CD4-positive, alpha-beta T cell (primary cell): ENCODE measurements around the gene ARAF. TPM values are rescaled to one million over a fixed set of nuclear protein-coding genes. Genes with fewer than 3 reads are reported as not detected.

Experiments used
- ATAC-seq: fragments of 200-7000 bp; cut with Tn5 transposase; one replicate; pipeline ENCODE4 v1.10.0; 2022; ENCODE audit warnings: mild to moderate bottlenecking; ENCODE audit not compliant: poor library complexity
- CTCF ChIA-PET: fragments of 350-600 bp; sonication (Branson Sonifier 250); formaldehyde crosslinking; loops from one replicate; lab custom pipeline; 2021; ENCODE audit warnings: antibody characterized with exemption, inconsistent platforms; lab: Charles Lee
- POLR2A ChIA-PET: fragments of 350-600 bp; sonication (Branson Sonifier 250); formaldehyde crosslinking; loops from one replicate; lab custom pipeline; 2021; ENCODE audit warnings: antibody characterized with exemption, inconsistent platforms; lab: Charles Lee
- DNase-seq, 14 experiments: peaks; one replicate each; pipeline ENCODE4 v3.0.0-alpha.2; 2013 to 2020; ENCODE audit warnings: mixed read lengths in 2 of 14
- H3K27ac ChIP-seq, 2 donors: one replicate each; pipeline versions ENCODE4 v1.5.1 to v1.7.0; 2013; ENCODE audit warnings: low read length in 2 of 2, low read depth in 1 of 2, mild to moderate bottlenecking in 1 of 2
- H3K27me3 ChIP-seq, 2 experiments: 1 replicate in 1 of 2; 2 replicates in 1 of 2; pipeline versions ENCODE4 v1.6.1 to v1.7.0; 2013; ENCODE audit warnings: low read length in 2 of 2, control low read depth in 1 of 2, mild to moderate bottlenecking in 1 of 2, moderate library complexity in 1 of 2; ENCODE audit not compliant: insufficient read depth in 2 of 2, control insufficient read depth in 1 of 2
- H3K36me3 ChIP-seq: one replicate; pipeline ENCODE4 v1.6.1; 2013; ENCODE audit warnings: low read length, control low read depth; ENCODE audit not compliant: insufficient read depth
- H3K4me1 ChIP-seq: one replicate; pipeline ENCODE4 v1.6.1; 2013; ENCODE audit warnings: low read length, control low read depth; ENCODE audit not compliant: insufficient read depth
- H3K4me3 ChIP-seq: one replicate; pipeline ENCODE4 v1.5.1; 2013; ENCODE audit warnings: mild to moderate bottlenecking, low read length, moderate library complexity
- H3K9me3 ChIP-seq, 2 experiments: 1 replicate in 1 of 2; 2 replicates in 1 of 2; pipeline versions ENCODE4 v1.6.1 to v1.7.0; 2013; ENCODE audit warnings: low read length in 2 of 2, mild to moderate bottlenecking in 2 of 2, control low read depth in 1 of 2, moderate library complexity in 1 of 2; ENCODE audit not compliant: control insufficient read depth in 1 of 2, insufficient read depth in 1 of 2
- H3K27ac Mint-ChIP-seq: one replicate; pipeline ENCODE4 v1.8.0; 2020; ENCODE audit warnings: mixed read lengths
- H3K27me3 Mint-ChIP-seq: one replicate; pipeline ENCODE4 v1.8.0; 2021; ENCODE audit warnings: mixed read lengths
- H3K36me3 Mint-ChIP-seq: one replicate; pipeline ENCODE4 v1.8.0; 2021; ENCODE audit warnings: low read depth, mixed read lengths
- H3K4me1 Mint-ChIP-seq: one replicate; pipeline ENCODE4 v1.8.0; 2021; ENCODE audit warnings: low read depth, mixed read lengths
- H3K4me3 Mint-ChIP-seq: one replicate; pipeline ENCODE4 v1.8.0; 2020; ENCODE audit warnings: mild to moderate bottlenecking, mixed read lengths
- H3K9me3 Mint-ChIP-seq: one replicate; pipeline ENCODE4 v1.8.0; 2020; ENCODE audit warnings: mixed read lengths
- CTCF ChIP-seq: fragments of 200-600 bp; IDR thresholded peaks from one replicate; pipeline ENCODE4 v1.8.0; 2022; ENCODE audit warnings: antibody characterized with exemption, mild to moderate bottlenecking
- intact Hi-C, 2 experiments: fragments of 100-400 bp; cut with DNase I in 1 of 2; cut with micrococcal nuclease in 1 of 2; formaldehyde crosslinking; loops; one replicate each; pipeline versions ENCODE4 v1.15.1 to v1.9.0; 2023 to 2025; cut with DNase I, micrococcal nuclease
- total RNA-seq, 174 experiments: library from RNA in 2 of 174; stranded (reverse) in 2 of 174; gene quantifications; one replicate each; pipeline ENCODE4 v1.2.3 and lab custom pipeline; 2021 to 2026

Gene ARAF
- total RNA-seq, 2 experiments from 2014 or later = 119 to 121 TPM

- Mint-ChIP-seq H3K9me3 (peaks cover 6% of the 10 kb centered on the region), H3K27me3 (no peaks in the 10 kb centered on the region), H3K27ac (no peak overlapping the region), H3K36me3 (peaks cover 16% of the 10 kb centered on the region), H3K4me1 (peaks cover 20% of the 10 kb centered on the region), H3K4me3 (no peak overlapping the region)
- no peak for TF ChIP-seq CTCF
- intact Hi-C loops = no loop called here
- Histone ChIP-seq H3K4me3 (no peak overlapping the region), H3K36me3 (no peaks in the 10 kb centered on the region), H3K27ac (no peak overlapping the region), H3K4me1 (peaks cover 11% of the 10 kb centered on the region), H3K27me3 (no peaks in the 10 kb centered on the region), H3K9me3 (peaks cover 6 to 8% of the 10 kb centered on the region in 2 experiments)
- ChIA-PET POLR2A (no interaction called here), CTCF (no interaction called here)
- DNase-seq (no peak), ATAC-seq (no peak)
Observed at GRCh38 chrX:47593522-47593921, 32.5 kb downstream of the ARAF start.

GRCh38 chrX:47595716-47596251, 34.8 kb downstream of the ARAF start:
- H3K9me3 Mint-ChIP-seq = peaks cover 6% of the 10 kb centered on the region
- no peaks in the 10 kb centered on the region for H3K27me3 Mint-ChIP-seq
- ATAC-seq (no peak), DNase-seq (peak in 1 of 14 experiments; percentile 22)
- no peak for TF ChIP-seq CTCF
- Histone ChIP-seq H3K4me3 (no peak overlapping the region), H3K36me3 (no peaks in the 10 kb centered on the region), H3K4me1 (peaks cover 11% of the 10 kb centered on the region), H3K27ac (peak overlapping the region in 1 of 2 donors; percentile 25), H3K9me3 (peaks cover 6 to 8% of the 10 kb centered on the region in 2 experiments), H3K27me3 (no peaks in the 10 kb centered on the region)
- POLR2A ChIA-PET = interaction anchor here (1.1 to 2.5 kb wide), 5 partner anchors 14 to 451 kb away, joined by 3 to 11 read pairs (median 3); partner anchors contain the start of genes NDUFB11, RBM10, SYN1 and TIMP1
- H3K27ac Mint-ChIP-seq = peak overlapping the region; percentile 82
- intact Hi-C loops = no loop called here
- CTCF ChIA-PET = interaction anchor here (0.6 kb wide), 1 partner anchor 59 kb away, joined by 3 read pairs; no protein-coding TSS in a partner anchor
- peaks cover 20% of the 10 kb centered on the region for H3K4me1 Mint-ChIP-seq
- peaks cover 16% of the 10 kb centered on the region for H3K36me3 Mint-ChIP-seq
- no peak overlapping the region for H3K4me3 Mint-ChIP-seq

GRCh38 chrX:47596256-47596655, 35.3 kb downstream of the ARAF start:
- Mint-ChIP-seq H3K36me3 (peaks cover 16% of the 10 kb centered on the region), H3K27ac (peak overlapping the region; percentile 82), H3K4me3 (no peak overlapping the region), H3K27me3 (no peaks in the 10 kb centered on the region), H3K4me1 (peaks cover 20% of the 10 kb centered on the region), H3K9me3 (peaks cover 6% of the 10 kb centered on the region)
- CTCF ChIA-PET = interaction anchor here (0.6 kb wide), 1 partner anchor 60 kb away, joined by 3 read pairs; no protein-coding TSS in a partner anchor
- intact Hi-C loops = no loop called here
- TF ChIP-seq CTCF = no peak
- Histone ChIP-seq H3K4me3 (no peak overlapping the region), H3K36me3 (no peaks in the 10 kb centered on the region), H3K9me3 (peaks cover 6 to 8% of the 10 kb centered on the region in 2 experiments), H3K27ac (peak overlapping the region in 1 of 2 donors; percentile 25), H3K4me1 (peaks cover 11% of the 10 kb centered on the region), H3K27me3 (no peaks in the 10 kb centered on the region)
- POLR2A ChIA-PET = interaction anchor here (1.1 to 2.5 kb wide), 4 partner anchors 14 to 451 kb away, joined by 3 to 11 read pairs (median 6); partner anchors contain the start of genes NDUFB11, RBM10, SYN1 and TIMP1
- DNase-seq (peak in 1 of 14 experiments; percentile 14), ATAC-seq (no peak)
